ENCODE measurements around the gene ADRM1. TPM values are rescaled to one million over a fixed set of nuclear protein-coding genes. Genes with fewer than 3 reads are reported as not detected.
A peak's percentile ranks its signal among the peaks of the same experiment; 100 is the strongest.

ADRM1 gene
- total and polyA plus RNA-seq, 7 donors = 61.3 to 130 (median 102) TPM

- WGBS, 2 donors = 89 to 91% methylated on average over 40 of the region's 40 CpGs
- Histone ChIP-seq H3K4me3 (no peak overlapping the region), H3K4me1 (peaks cover 0 to under 1% (median 0%) of the 10 kb centered on the region in 4 donors), H3K9me3 (no peaks in the 10 kb centered on the region), H3K36me3 (peaks cover 69 to 87% (median 80%) of the 10 kb centered on the region in 4 donors), H3K27me3 (no peaks in the 10 kb centered on the region), H3K27ac (peak overlapping the region in 3 of 4 donors; percentile 47 to 49 (median 48))
- no peak for DNase-seq
- TF ChIP-seq POLR2A (IDR thresholded peaks at IDR 0.05) (no peak), EP300 (IDR thresholded peaks at IDR 0.05) (no peak), POLR2AphosphoS5 (IDR thresholded peaks at IDR 0.05) (no peak)
- TF ChIP-seq, protein P1, sequence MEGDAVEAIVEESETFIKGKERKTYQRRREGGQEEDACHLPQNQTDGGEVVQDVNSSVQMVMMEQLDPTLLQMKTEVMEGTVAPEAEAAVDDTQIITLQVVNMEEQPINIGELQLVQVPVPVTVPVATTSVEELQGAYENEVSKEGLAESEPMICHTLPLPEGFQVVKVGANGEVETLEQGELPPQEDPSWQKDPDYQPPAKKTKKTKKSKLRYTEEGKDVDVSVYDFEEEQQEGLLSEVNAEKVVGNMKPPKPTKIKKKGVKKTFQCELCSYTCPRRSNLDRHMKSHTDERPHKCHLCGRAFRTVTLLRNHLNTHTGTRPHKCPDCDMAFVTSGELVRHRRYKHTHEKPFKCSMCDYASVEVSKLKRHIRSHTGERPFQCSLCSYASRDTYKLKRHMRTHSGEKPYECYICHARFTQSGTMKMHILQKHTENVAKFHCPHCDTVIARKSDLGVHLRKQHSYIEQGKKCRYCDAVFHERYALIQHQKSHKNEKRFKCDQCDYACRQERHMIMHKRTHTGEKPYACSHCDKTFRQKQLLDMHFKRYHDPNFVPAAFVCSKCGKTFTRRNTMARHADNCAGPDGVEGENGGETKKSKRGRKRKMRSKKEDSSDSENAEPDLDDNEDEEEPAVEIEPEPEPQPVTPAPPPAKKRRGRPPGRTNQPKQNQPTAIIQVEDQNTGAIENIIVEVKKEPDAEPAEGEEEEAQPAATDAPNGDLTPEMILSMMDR (IDR thresholded peaks at IDR 0.05) = no peak
- intact Hi-C loops (cut with DNase I) = no loop called here
These were observed 13.8 kb downstream of the ADRM1 start for GRCh38 chr20:62316331-62317166.

DNA sequence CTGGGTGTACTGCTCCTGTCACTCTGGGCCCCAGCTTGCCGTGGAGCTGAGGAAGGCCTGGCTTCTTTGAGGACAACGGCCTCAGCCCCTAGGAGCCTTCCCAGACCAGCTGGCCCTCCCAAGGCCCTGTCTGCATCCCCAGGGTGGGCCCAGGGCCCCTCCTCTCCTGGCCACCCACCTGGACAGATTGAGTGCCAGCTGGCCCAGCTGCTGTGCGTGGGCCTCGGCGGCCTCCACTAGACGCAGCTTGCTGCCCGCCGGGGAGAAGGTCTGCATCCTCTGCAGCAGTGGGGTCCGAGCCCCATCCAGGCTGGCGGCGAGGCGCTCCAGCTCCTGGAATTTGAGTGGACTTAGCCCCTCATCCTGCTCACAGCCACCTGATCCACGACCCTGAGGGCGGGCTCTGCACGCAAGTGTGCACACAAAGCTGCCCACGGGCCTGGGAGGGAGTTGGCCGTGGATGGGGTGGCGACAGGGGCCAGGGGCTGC is 14.4 kb downstream of the ADRM1 start:
- H3K36me3 ChIP-seq = peaks cover 62 to 87% (median 79%) of the 10 kb centered on the region in 4 donors

GRCh38 chr20:62318400-62319345 is 15.9 kb downstream of the ADRM1 start:
- Histone ChIP-seq H3K36me3 (peaks cover 55 to 87% (median 75%) of the 10 kb centered on the region in 4 donors), H3K27me3 (no peaks in the 10 kb centered on the region), H3K4me1 (no peaks in the 10 kb centered on the region), H3K27ac (peak overlapping the region; percentile 10 to 71 (median 50)), H3K9me3 (no peaks in the 10 kb centered on the region), H3K4me3 (no peak overlapping the region)
- intact Hi-C loops (cut with DNase I) = no loop called here
- TF ChIP-seq, protein P1 (IDR thresholded peaks at IDR 0.05) = no peak
- no peak for TF ChIP-seq EP300 (IDR thresholded peaks at IDR 0.05)
- no peak for TF ChIP-seq POLR2AphosphoS5 (IDR thresholded peaks at IDR 0.05)
- TF ChIP-seq POLR2A (IDR thresholded peaks at IDR 0.05) = no peak
- no peak for DNase-seq
- WGBS, 2 donors = 68 to 90% methylated on average over 36 of the region's 36 CpGs

More for the DNA sequence above, 14.4 kb downstream of the ADRM1 start:
- H3K27me3 ChIP-seq = no peaks in the 10 kb centered on the region
- no peak overlapping the region for H3K4me3 ChIP-seq
- no peaks in the 10 kb centered on the region for H3K9me3 ChIP-seq
- H3K4me1 ChIP-seq = no peaks in the 10 kb centered on the region
- WGBS, 2 donors = 86 to 89% methylated on average over 18 of the region's 18 CpGs
- peak overlapping the region in 3 of 4 donors; percentile 47 to 49 (median 48) for H3K27ac ChIP-seq
- no peak for DNase-seq
- intact Hi-C loops (cut with DNase I) = no loop called here
- TF ChIP-seq, protein P1 (IDR thresholded peaks at IDR 0.05) = no peak
- no peak for TF ChIP-seq EP300 (IDR thresholded peaks at IDR 0.05)
- no peak for TF ChIP-seq POLR2AphosphoS5 (IDR thresholded peaks at IDR 0.05)
- no peak for TF ChIP-seq POLR2A (IDR thresholded peaks at IDR 0.05)

- Histone ChIP-seq H3K9me3 (no peaks in the 10 kb centered on the region), H3K4me1 (no peaks in the 10 kb centered on the region), H3K4me3 (no peak overlapping the region), H3K27ac (peak overlapping the region; percentile 10 to 71 (median 50)), H3K36me3 (peaks cover 61 to 89% (median 77%) of the 10 kb centered on the region in 4 donors), H3K27me3 (no peaks in the 10 kb centered on the region)
- TF ChIP-seq EP300 (IDR thresholded peaks at IDR 0.05) (no peak), POLR2A (IDR thresholded peaks at IDR 0.05) (no peak), POLR2AphosphoS5 (IDR thresholded peaks at IDR 0.05) (no peak)
- TF ChIP-seq, protein P1 (IDR thresholded peaks at IDR 0.05) = no peak
- WGBS, 2 donors = 70 to 91% methylated on average over 29 of the region's 29 CpGs
- no peak for DNase-seq
- intact Hi-C loops (cut with DNase I) = no loop called here
These were observed 16.6 kb downstream of the ADRM1 start for GRCh38 chr20:62319346-62319909.

Measured in sigmoid colon (tissue), 7 donors.